Keratinocyte (primary cell): Measurements from ENCODE around the gene CRYGS. TPM values are rescaled to one million over a fixed set of nuclear protein-coding genes. Genes with fewer than 3 reads are reported as not detected.
"Not testable (repeated sequence)": the region's sequence is repeated elsewhere in the genome, so short reads cannot be mapped to it uniquely, and the experiment has no call there.

Experiments
- DNase-seq: peaks from one replicate; pipeline ENCODE4 v3.0.0-alpha.2; 2011; ENCODE audit warnings: low read depth, missing footprints, low spot score
- FAIRE-seq: peaks from 2 replicates; lab custom pipeline; 2011; peaks lifted over from hg19 to GRCh38; lab: Jason Lieb, UNC
- H2AFZ ChIP-seq: 2 replicates; pipeline ENCODE4 v1.6.0; 2012; ENCODE audit warnings: low read length, control low read depth, inconsistent platforms; ENCODE audit not compliant: control insufficient read depth
- H3K27ac ChIP-seq: 2 replicates; pipeline ENCODE4 v1.5.1; 2011; ENCODE audit warnings: low read length; ENCODE audit not compliant: control insufficient read depth, insufficient read depth
- H3K27me3 ChIP-seq: 3 replicates; pipeline ENCODE4 v1.6.0; 2011; ENCODE audit warnings: low read length; ENCODE audit not compliant: control insufficient read depth, insufficient read depth; ENCODE audit errors: extremely low read depth
- H3K36me3 ChIP-seq, 2 experiments: 2 replicates in 1 of 2; 3 replicates in 1 of 2; pipeline ENCODE4 v1.5.1; 2011; ENCODE audit warnings: low read length in 2 of 2, mild to moderate bottlenecking in 1 of 2; ENCODE audit not compliant: control insufficient read depth in 2 of 2, insufficient read depth in 2 of 2; ENCODE audit errors: extremely low read depth in 1 of 2
- H3K4me1 ChIP-seq: 3 replicates; pipeline ENCODE4 v1.5.1; 2011; ENCODE audit warnings: low read length; ENCODE audit not compliant: control insufficient read depth, insufficient read depth; ENCODE audit errors: extremely low read depth
- H3K4me2 ChIP-seq: 3 replicates; pipeline ENCODE4 v1.6.0; 2011; ENCODE audit warnings: low read depth, low read length; ENCODE audit not compliant: control insufficient read depth, insufficient read depth; ENCODE audit errors: extremely low read depth
- H3K4me3 ChIP-seq, 3 experiments: fragments of 200-600 bp in 1 of 3; sonication (generic) in 1 of 3; 2 replicates in 2 of 3; 3 replicates in 1 of 3; pipeline ENCODE4 v1.5.1; 2011 to 2016; ENCODE audit warnings: low read length in 3 of 3, mild to moderate bottlenecking in 3 of 3, control low read depth in 2 of 3, inconsistent platforms in 1 of 3, low read depth in 1 of 3, mixed read lengths in 1 of 3, mixed run types in 1 of 3, moderate library complexity in 1 of 3; ENCODE audit not compliant: control insufficient read depth in 2 of 3, insufficient read depth in 2 of 3; ENCODE audit errors: extremely low read depth in 1 of 3
- H3K79me2 ChIP-seq: 2 replicates; pipeline ENCODE4 v1.6.0; 2012; ENCODE audit warnings: low read length; ENCODE audit not compliant: control insufficient read depth, insufficient read depth
- H3K9ac ChIP-seq: 3 replicates; pipeline ENCODE4 v1.6.0; 2011; ENCODE audit warnings: low read length; ENCODE audit not compliant: control insufficient read depth, insufficient read depth; ENCODE audit errors: extremely low read depth
- H3K9me1 ChIP-seq: 3 replicates; pipeline ENCODE4 v1.6.0; 2011; ENCODE audit warnings: low read length; ENCODE audit not compliant: control insufficient read depth, insufficient read depth; ENCODE audit errors: extremely low read depth
- H3K9me3 ChIP-seq: 2 replicates; pipeline ENCODE4 v1.5.1; 2012; ENCODE audit warnings: low read depth, low read length; ENCODE audit not compliant: control insufficient read depth
- H4K20me1 ChIP-seq: 3 replicates; pipeline ENCODE4 v1.6.0; 2011; ENCODE audit warnings: low read length; ENCODE audit not compliant: control insufficient read depth, insufficient read depth; ENCODE audit errors: extremely low read depth
- CTCF ChIP-seq, 3 experiments: IDR thresholded peaks in 1 of 3; conservative IDR thresholded peaks in 1 of 3; optimal IDR thresholded peaks in 1 of 3; 2 replicates in 2 of 3; 3 replicates in 1 of 3; pipeline versions ENCODE3 to v1.5.1; 2011; ENCODE audit warnings: low read length in 3 of 3, mild to moderate bottlenecking in 3 of 3, moderate library complexity in 2 of 3, control low read depth in 1 of 3, inconsistent platforms in 1 of 3; ENCODE audit not compliant: insufficient read depth in 2 of 3; ENCODE audit errors: extremely low read depth in 1 of 3
- EZH2 ChIP-seq: IDR thresholded peaks from one replicate; pipeline ENCODE4 v1.6.1; 2012; ENCODE audit warnings: inconsistent platforms, mild to moderate bottlenecking, low read length, moderate library complexity
- dilution Hi-C: fragments of 300-500 bp; cut with MboI; formaldehyde crosslinking; loops from one replicate; pipeline ENCODE4 v1.7.0; 2020; ENCODE audit warnings: low sequenced_read_pairs; ENCODE audit not compliant: extremely low pct_ligation_motif_present
- polyA plus RNA-seq, 5 experiments: library from polyadenylated mRNA; depleted of rRNA in 3 of 5; stranded (reverse) in 3 of 5; stranded (forward) in 1 of 5; unstranded in 1 of 5; fragments of >200 nt; gene quantifications; 1 replicate in 1 of 5; 2 replicates in 3 of 5; 3 replicates in 1 of 5; pipeline versions ENCODE4 v1.2.1 to v1.2.3, GENCODE V29; 2011 to 2012; ENCODE audit warnings: missing spikeins in 2 of 5, low read depth in 1 of 5, low replicate concordance in 1 of 5

Gene CRYGS
- polyA plus RNA-seq, 1 donor (not counting 4 experiments of a cell fraction or from before 2014, with no cell fraction given), result 3.4 TPM

GRCh38 chr3:186588632-186589031 lies 44.5 kb upstream of the CRYGS start:
- no peak for TF ChIP-seq EZH2
- no peak for TF ChIP-seq CTCF (optimal IDR thresholded peaks at IDR 0.05 in 1 of 3, IDR thresholded peaks at IDR 0.05 in 1 of 3, conservative IDR thresholded peaks at IDR 0.05 in 1 of 3; ENCODE audit: extremely low read depth in 1 of 3, insufficient read depth in 2 of 3, low read length in 3 of 3)
- H3K9ac ChIP-seq, result peak overlapping the region; percentile 49
- peak overlapping the region; percentile 84 for H3K4me2 ChIP-seq
- DNase-seq (no peak), FAIRE-seq (peak; percentile 96)
- no peaks in the 10 kb centered on the region for H3K79me2 ChIP-seq
- H3K36me3 ChIP-seq, result peaks cover 9 to 18% of the 10 kb centered on the region in 2 experiments
- no peaks in the 10 kb centered on the region for H3K9me1 ChIP-seq
- H3K27ac ChIP-seq, result peak overlapping the region; percentile 93
- no peaks in the 10 kb centered on the region for H4K20me1 ChIP-seq
- dilution Hi-C loops, result no loop called here
- H3K9me3 ChIP-seq, result no peaks in the 10 kb centered on the region
- H2AFZ ChIP-seq, result peak overlapping the region; percentile 41
- H3K4me3 ChIP-seq, result peak overlapping the region in 2 of 3 experiments; percentile 22 to 36
- H3K27me3 ChIP-seq, result no peaks in the 10 kb centered on the region
- H3K4me1 ChIP-seq, result peaks cover 31% of the 10 kb centered on the region

GRCh38 chr3:186587183-186587582 lies 43.0 kb upstream of the CRYGS start:
- Histone ChIP-seq H3K27ac (no peak overlapping the region), H4K20me1 (no peaks in the 10 kb centered on the region), H3K27me3 (no peaks in the 10 kb centered on the region), H3K4me3 (no peak overlapping the region), H3K4me2 (no peak overlapping the region), H3K9me3 (no peaks in the 10 kb centered on the region), H3K9me1 (no peaks in the 10 kb centered on the region), H3K9ac (no peak overlapping the region), H3K4me1 (peaks cover 31% of the 10 kb centered on the region), H3K36me3 (peaks cover 13 to 24% of the 10 kb centered on the region in 2 experiments), H3K79me2 (no peaks in the 10 kb centered on the region), H2AFZ (no peak overlapping the region)
- dilution Hi-C loops, result no loop called here
- TF ChIP-seq CTCF (optimal IDR thresholded peaks at IDR 0.05 in 1 of 3, IDR thresholded peaks at IDR 0.05 in 1 of 3, conservative IDR thresholded peaks at IDR 0.05 in 1 of 3; ENCODE audit: extremely low read depth in 1 of 3, insufficient read depth in 2 of 3, low read length in 3 of 3), result no peak
- no peak for TF ChIP-seq EZH2
- no peak for FAIRE-seq
- DNase-seq, result no peak

- FAIRE-seq, H3K9ac ChIP-seq, H3K9me1 ChIP-seq, H3K27ac ChIP-seq, H3K27me3 ChIP-seq, H3K4me3 ChIP-seq, H3K79me2 ChIP-seq, DNase-seq, dilution Hi-C loops, H3K4me2 ChIP-seq, H4K20me1 ChIP-seq, H3K9me3 ChIP-seq, H2AFZ ChIP-seq: not testable (repeated sequence)
- peaks cover 16 to 26% of the 10 kb centered on the region in 2 experiments for H3K36me3 ChIP-seq
- H3K4me1 ChIP-seq, result peaks cover 31% of the 10 kb centered on the region
These were observed 42.1 kb upstream of the CRYGS start for GRCh38 chr3:186586245-186586644.
